Measurements from ENCODE around the gene ZFP92. TPM values are rescaled to one million over a fixed set of nuclear protein-coding genes. Genes with fewer than 3 reads are reported as not detected.

Gene ZFP92
- total RNA-seq, 2 experiments from 2014 or later, result 1.5 to 1.6 TPM

DNA sequence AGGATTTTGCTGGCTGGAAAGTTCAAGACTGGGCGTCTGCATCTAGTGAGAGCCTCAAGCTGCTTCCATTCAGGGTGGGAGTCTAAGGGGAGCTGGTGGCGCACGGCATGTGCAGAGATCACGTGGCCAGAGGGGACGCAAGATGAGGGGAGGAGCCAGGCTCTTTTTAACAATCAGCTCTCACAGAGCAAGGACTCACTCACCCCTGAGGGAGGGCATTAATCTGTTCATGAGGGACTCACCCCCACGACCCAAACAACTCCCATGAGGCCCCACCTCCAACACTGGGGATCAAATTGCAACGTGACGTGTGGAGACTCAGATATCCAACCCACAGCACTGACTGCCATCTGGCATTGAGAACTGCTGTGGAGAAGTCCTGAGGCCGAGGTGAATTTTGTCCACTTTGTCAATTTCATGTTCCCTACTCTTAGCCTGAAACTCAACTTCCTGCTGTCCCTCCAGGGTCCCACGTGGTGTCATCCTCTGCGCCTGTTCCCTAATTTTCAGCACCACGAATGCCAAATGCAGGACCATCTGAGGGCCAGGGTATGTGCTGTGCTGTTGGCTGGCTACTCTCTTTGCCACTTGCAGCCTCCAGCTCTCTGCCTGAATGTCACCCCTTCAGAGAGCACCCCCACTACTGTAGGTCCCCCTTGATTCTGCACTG lies 5.6 kb downstream of the ZFP92 start:
- H3K36me3 Mint-ChIP-seq, result no peaks in the 10 kb centered on the region
- peaks cover 5% of the 10 kb centered on the region for H3K4me1 Mint-ChIP-seq (ENCODE audit: low read depth)
- no peak for DNase-seq
- ChIA-PET POLR2A (no interaction called here), CTCF (no interaction called here)
- intact Hi-C loops (cut with micrococcal nuclease), result no loop called here
- no peak overlapping the region for H3K27ac Mint-ChIP-seq
- no peaks in the 10 kb centered on the region for H3K9me3 Mint-ChIP-seq
- no peak overlapping the region for H3K4me3 Mint-ChIP-seq
- no peaks in the 10 kb centered on the region for H3K27me3 Mint-ChIP-seq

DNA sequence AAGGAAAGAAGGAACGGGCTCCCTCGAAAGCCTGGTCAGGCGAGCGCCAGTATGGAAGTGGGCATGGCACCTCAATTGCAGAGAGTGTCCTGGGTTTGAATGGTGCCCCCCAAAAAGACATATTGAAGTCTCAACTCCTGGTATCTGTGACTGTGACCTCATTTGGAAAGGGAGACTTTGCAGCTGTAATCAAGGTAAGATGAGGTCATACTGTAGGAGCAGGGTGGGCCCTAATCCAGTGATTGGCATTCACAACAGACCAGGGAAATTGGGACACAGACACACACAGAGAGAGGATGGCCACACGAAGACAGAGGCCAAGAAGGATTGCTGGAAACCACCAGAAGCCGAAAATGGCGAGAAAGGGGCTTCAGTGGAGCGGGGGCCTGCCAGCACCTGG lies 6.4 kb downstream of the ZFP92 start:
- Mint-ChIP-seq H3K27ac (no peak overlapping the region), H3K36me3 (no peaks in the 10 kb centered on the region), H3K4me1 (ENCODE audit: low read depth) (no peaks in the 10 kb centered on the region), H3K4me3 (no peak overlapping the region), H3K9me3 (no peaks in the 10 kb centered on the region), H3K27me3 (no peaks in the 10 kb centered on the region)
- POLR2A ChIA-PET, result no interaction called here
- CTCF ChIA-PET, result no interaction called here
- no peak for DNase-seq
- intact Hi-C loops (cut with micrococcal nuclease), result no loop called here

DNA sequence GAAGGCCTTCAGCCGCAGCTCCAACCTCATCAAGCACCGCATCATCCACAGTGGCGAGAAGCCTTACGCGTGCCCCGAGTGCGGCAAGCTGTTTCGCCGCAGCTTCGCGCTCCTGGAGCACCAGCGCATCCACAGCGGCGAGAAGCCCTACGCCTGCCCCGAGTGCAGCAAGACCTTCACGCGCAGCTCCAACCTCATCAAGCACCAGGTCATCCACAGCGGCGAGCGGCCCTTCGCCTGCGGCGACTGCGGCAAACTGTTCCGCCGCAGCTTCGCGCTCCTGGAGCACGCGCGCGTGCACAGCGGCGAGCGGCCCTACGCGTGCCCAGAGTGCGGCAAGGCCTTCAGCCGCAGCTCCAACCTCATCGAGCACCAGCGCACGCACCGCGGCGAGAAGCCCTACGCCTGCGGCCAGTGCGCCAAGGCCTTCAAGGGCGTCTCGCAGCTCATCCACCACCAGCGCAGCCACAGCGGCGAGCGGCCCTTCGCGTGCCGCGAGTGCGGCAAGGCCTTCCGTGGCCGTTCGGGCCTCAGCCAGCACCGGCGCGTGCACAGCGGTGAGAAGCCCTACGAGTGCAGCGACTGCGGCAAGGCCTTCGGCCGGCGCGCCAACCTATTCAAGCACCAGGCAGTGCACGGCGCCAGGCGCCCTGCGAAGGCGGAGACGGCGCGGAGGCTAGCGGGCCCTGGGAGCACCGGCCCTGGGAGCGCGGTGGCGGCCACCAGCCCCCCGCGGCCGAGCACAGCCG lies 9.8 kb downstream of the ZFP92 start:
- ChIA-PET CTCF (no interaction called here), POLR2A (no interaction called here)
- no peaks in the 10 kb centered on the region for H3K9me3 Mint-ChIP-seq
- no peak overlapping the region for H3K4me3 Mint-ChIP-seq
- no peaks in the 10 kb centered on the region for H3K4me1 Mint-ChIP-seq (ENCODE audit: low read depth)
- H3K27me3 Mint-ChIP-seq, result no peaks in the 10 kb centered on the region
- H3K27ac Mint-ChIP-seq, result no peak overlapping the region
- intact Hi-C loops (cut with micrococcal nuclease), result no loop called here
- no peaks in the 10 kb centered on the region for H3K36me3 Mint-ChIP-seq
- DNase-seq, result no peak

- Mint-ChIP-seq H3K27me3 (no peaks in the 10 kb centered on the region), H3K9me3 (no peaks in the 10 kb centered on the region), H3K36me3 (no peaks in the 10 kb centered on the region), H3K4me1 (ENCODE audit: low read depth) (no peaks in the 10 kb centered on the region), H3K4me3 (no peak overlapping the region), H3K27ac (no peak overlapping the region)
- no peak for DNase-seq
- CTCF ChIA-PET, result no interaction called here
- POLR2A ChIA-PET, result no interaction called here
- intact Hi-C loops (cut with micrococcal nuclease), result no loop called here
Observed at GRCh38 chrX:153421856-153422255, 10.6 kb downstream of the ZFP92 start.

- H3K27ac Mint-ChIP-seq, result no peak overlapping the region
- no peaks in the 10 kb centered on the region for H3K4me1 Mint-ChIP-seq (ENCODE audit: low read depth)
- POLR2A ChIA-PET, result no interaction called here
Observed at GRCh38 chrX:153423652-153424051, 12.4 kb downstream of the ZFP92 start.

GRCh38 chrX:153426204-153426603 lies 14.9 kb downstream of the ZFP92 start:
- no peak for DNase-seq
- Mint-ChIP-seq H3K9me3 (peaks cover 2% of the 10 kb centered on the region), H3K36me3 (no peaks in the 10 kb centered on the region), H3K4me3 (no peak overlapping the region), H3K27me3 (no peaks in the 10 kb centered on the region), H3K27ac (no peak overlapping the region), H3K4me1 (ENCODE audit: low read depth) (no peaks in the 10 kb centered on the region)
- CTCF ChIA-PET, result no interaction called here
- intact Hi-C loops (cut with micrococcal nuclease), result no loop called here
- POLR2A ChIA-PET, result no interaction called here

More at GRCh38 chrX:153423652-153424051, 12.4 kb downstream of the ZFP92 start:
- intact Hi-C loops (cut with micrococcal nuclease), result no loop called here
- DNase-seq, result no peak
- H3K36me3 Mint-ChIP-seq, result no peaks in the 10 kb centered on the region
- H3K4me3 Mint-ChIP-seq, result no peak overlapping the region
- H3K27me3 Mint-ChIP-seq, result no peaks in the 10 kb centered on the region
- H3K9me3 Mint-ChIP-seq, result peaks cover 2% of the 10 kb centered on the region
- CTCF ChIA-PET, result interaction anchor here (1.1 kb wide), 1 partner anchor 116 kb away, joined by 3 read pairs; no protein-coding TSS in a partner anchor

DNA sequence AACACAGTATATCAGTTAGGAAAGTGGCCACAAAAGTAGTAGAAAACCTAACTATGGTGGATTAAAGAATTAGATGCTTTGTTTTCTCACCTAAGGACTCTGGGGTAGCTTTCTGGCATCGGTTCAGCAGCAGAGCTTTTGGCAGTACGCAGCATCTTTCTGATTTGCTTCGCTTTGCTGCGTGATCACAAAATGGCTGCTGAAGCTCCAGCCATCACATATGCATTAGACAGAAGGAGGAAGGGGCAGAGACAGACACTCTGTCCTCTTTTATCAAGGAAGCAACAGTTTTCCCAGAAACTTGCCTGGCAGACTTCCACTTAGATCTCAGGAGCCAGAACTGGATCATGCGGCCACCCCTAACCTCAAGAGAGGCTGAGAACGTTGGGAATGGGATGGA lies 19.5 kb downstream of the ZFP92 start:
- POLR2A ChIA-PET, result no interaction called here
- CTCF ChIA-PET, result no interaction called here

DNA sequence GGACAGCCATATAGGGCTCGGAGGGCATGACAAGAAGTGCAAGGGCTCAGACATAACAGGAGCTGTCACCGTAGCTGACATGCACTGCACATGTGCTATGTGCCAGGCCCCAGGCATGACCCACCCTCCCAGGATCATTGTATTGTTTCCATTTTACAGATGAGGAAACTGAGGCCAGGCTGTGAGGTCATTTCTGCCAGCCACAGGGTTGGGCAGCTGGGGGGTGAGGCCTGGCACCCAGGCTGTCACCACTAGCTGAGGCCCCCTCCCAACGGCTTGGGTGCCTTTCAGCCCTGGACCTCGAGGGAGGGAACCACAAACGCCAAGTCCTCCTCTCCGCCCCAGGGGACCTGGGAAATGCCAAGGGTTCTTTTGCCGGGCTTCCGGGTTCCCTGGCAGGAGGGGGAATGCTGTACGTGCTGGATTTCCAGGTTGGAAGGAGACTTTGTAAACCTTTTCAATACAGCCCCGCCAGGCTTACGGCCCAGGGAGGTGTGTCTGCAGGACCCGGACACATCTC lies 21.9 kb downstream of the ZFP92 start:
- intact Hi-C loops (cut with micrococcal nuclease), result no loop called here

More for the DNA sequence above, 19.5 kb downstream of the ZFP92 start:
- H3K9me3 Mint-ChIP-seq, result peaks cover 2% of the 10 kb centered on the region
- no peak overlapping the region for H3K4me3 Mint-ChIP-seq
- no peaks in the 10 kb centered on the region for H3K27me3 Mint-ChIP-seq
- no peak overlapping the region for H3K27ac Mint-ChIP-seq
- intact Hi-C loops (cut with micrococcal nuclease), result no loop called here
- DNase-seq, result no peak
- no peaks in the 10 kb centered on the region for H3K4me1 Mint-ChIP-seq (ENCODE audit: low read depth)
- no peaks in the 10 kb centered on the region for H3K36me3 Mint-ChIP-seq

DNA sequence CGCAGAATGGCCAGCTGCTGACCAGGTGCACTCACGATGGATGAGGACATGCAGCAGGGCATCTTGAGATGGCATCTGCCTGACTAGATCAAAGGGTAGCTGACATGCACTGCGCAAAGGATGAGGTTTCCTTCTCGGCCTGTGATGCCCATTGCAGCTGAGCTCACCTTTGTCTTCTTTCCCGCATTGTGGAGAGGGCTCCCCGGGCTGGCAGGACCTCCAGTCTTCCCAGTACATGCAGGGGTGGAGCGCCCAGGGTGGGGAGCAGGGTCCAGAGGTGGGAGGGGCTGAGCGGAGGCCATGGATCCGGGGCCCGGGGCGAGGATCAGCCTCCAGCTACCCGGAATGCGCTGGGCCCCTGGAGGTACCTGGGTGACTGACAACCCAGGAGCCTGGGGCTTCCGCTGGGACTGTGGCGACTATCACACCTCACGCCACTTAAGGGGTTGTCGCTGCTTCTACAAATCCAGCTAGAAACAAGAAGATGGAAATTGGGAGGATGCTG lies 22.6 kb downstream of the ZFP92 start:
- ChIA-PET POLR2A (no interaction called here), CTCF (no interaction called here)
- no peaks in the 10 kb centered on the region for H3K9me3 Mint-ChIP-seq
- H3K27ac Mint-ChIP-seq, result no peak overlapping the region
- H3K4me1 Mint-ChIP-seq (ENCODE audit: low read depth), result no peaks in the 10 kb centered on the region
- H3K36me3 Mint-ChIP-seq, result no peaks in the 10 kb centered on the region
- peaks cover 2% of the 10 kb centered on the region for H3K27me3 Mint-ChIP-seq
- no peak overlapping the region for H3K4me3 Mint-ChIP-seq
- intact Hi-C loops (cut with micrococcal nuclease), result no loop called here
- DNase-seq, result no peak

More for the DNA sequence above, 21.9 kb downstream of the ZFP92 start:
- no peak for DNase-seq
- Mint-ChIP-seq H3K4me3 (no peak overlapping the region), H3K9me3 (no peaks in the 10 kb centered on the region), H3K27ac (no peak overlapping the region), H3K36me3 (no peaks in the 10 kb centered on the region), H3K4me1 (ENCODE audit: low read depth) (no peaks in the 10 kb centered on the region), H3K27me3 (no peaks in the 10 kb centered on the region)
- CTCF ChIA-PET, result no interaction called here
- POLR2A ChIA-PET, result no interaction called here

DNA sequence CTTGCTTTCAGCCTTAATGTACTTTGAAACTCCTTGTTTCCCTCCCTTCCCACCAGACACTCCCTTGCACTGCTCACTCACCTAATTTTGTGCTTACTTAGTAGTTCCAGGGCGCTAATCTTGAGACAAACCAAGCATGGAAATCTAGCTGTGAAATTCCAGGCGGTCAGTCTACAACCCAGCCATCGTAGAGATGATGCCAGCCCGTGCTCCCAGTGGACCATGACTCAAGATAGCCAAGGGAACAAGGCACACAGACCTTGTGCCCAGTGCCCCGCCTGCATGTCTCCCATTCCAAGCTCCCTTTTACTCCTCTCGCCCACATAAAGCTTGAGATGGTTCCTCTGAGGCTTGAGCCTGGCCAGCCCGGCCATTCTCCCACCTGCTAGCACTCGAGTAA lies 23.5 kb downstream of the ZFP92 start:
- DNase-seq, result no peak
- peaks cover 2% of the 10 kb centered on the region for H3K27me3 Mint-ChIP-seq
- CTCF ChIA-PET, result no interaction called here
- intact Hi-C loops (cut with micrococcal nuclease), result no loop called here
- no peak overlapping the region for H3K27ac Mint-ChIP-seq
- POLR2A ChIA-PET, result no interaction called here
- H3K9me3 Mint-ChIP-seq, result no peaks in the 10 kb centered on the region
- H3K4me3 Mint-ChIP-seq, result no peak overlapping the region
- H3K36me3 Mint-ChIP-seq, result no peaks in the 10 kb centered on the region
- no peaks in the 10 kb centered on the region for H3K4me1 Mint-ChIP-seq (ENCODE audit: low read depth)

DNA sequence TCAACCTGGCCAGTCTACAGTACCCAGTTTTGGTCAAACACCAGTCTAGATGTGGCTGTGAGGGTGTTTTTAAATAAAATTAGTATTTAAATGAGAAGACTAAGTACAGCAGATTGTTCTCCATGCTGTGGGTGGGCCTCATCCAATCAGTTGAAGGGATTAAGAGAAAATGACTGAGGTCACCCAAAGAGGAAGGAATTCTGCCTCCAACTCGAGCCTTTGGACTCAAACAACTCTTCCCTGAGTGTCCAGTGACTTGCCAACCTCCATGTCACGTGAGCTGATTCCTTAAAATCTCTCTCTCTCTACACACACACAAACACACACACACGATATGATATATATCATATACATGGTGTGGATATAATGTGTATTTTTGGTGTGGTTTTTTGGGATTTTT lies 24.6 kb downstream of the ZFP92 start:
- Mint-ChIP-seq H3K9me3 (no peaks in the 10 kb centered on the region), H3K4me1 (ENCODE audit: low read depth) (no peaks in the 10 kb centered on the region), H3K27me3 (peaks cover 2% of the 10 kb centered on the region), H3K36me3 (no peaks in the 10 kb centered on the region), H3K27ac (no peak overlapping the region), H3K4me3 (no peak overlapping the region)
- CTCF ChIA-PET, result interaction anchor here (0.6 kb wide), 1 partner anchor 24 kb away, joined by 3 read pairs; no protein-coding TSS in a partner anchor
- POLR2A ChIA-PET, result no interaction called here
- no peak for DNase-seq
- intact Hi-C loops (cut with micrococcal nuclease), result no loop called here

GRCh38 chrX:153438532-153438931 lies 27.3 kb downstream of the ZFP92 start:
- no peak overlapping the region for H3K27ac Mint-ChIP-seq
- ChIA-PET POLR2A (no interaction called here), CTCF (interaction anchor here (1.3 kb wide), 1 partner anchor 480 kb away, joined by 3 read pairs; no protein-coding TSS in a partner anchor)
- DNase-seq, result no peak
- H3K4me1 Mint-ChIP-seq (ENCODE audit: low read depth), result no peaks in the 10 kb centered on the region
- no peak overlapping the region for H3K4me3 Mint-ChIP-seq
- intact Hi-C loops (cut with micrococcal nuclease), result no loop called here
- no peaks in the 10 kb centered on the region for H3K36me3 Mint-ChIP-seq
- peaks cover 2% of the 10 kb centered on the region for H3K27me3 Mint-ChIP-seq
- no peaks in the 10 kb centered on the region for H3K9me3 Mint-ChIP-seq

GRCh38 chrX:153439977-153440376 lies 28.7 kb downstream of the ZFP92 start:
- Mint-ChIP-seq H3K9me3 (no peaks in the 10 kb centered on the region), H3K36me3 (no peaks in the 10 kb centered on the region), H3K4me1 (ENCODE audit: low read depth) (no peaks in the 10 kb centered on the region), H3K27me3 (peaks cover 2% of the 10 kb centered on the region), H3K4me3 (no peak overlapping the region), H3K27ac (no peak overlapping the region)
- DNase-seq, result no peak
- ChIA-PET POLR2A (no interaction called here), CTCF (no interaction called here)
- intact Hi-C loops (cut with micrococcal nuclease), result no loop called here
